ENCODE measurements around the gene SRGAP1. TPM values are rescaled to one million over a fixed set of nuclear protein-coding genes. Genes with fewer than 3 reads are reported as not detected.
A peak's percentile ranks its signal among the peaks of the same experiment; 100 is the strongest.

Gene SRGAP1
- total and polyA plus RNA-seq, 2 of the 13 experiments (the other 11 are each of a cell fraction or from before 2014, with no cell fraction given): 1.6 to 3.4 TPM

GRCh38 chr12:63889721-63890509 is 45.4 kb downstream of the SRGAP1 start (continued):
- TF ChIP-seq YEATS4 (CRISPR knock-in tag; IDR thresholded peaks at IDR 0.05; ENCODE audit: borderline replicate concordance): no peak
- TF ChIP-seq ZFP90 (CRISPR knock-in tag; IDR thresholded peaks at IDR 0.05; ENCODE audit: borderline replicate concordance): no peak
- no peak for TF ChIP-seq CBX2 (IDR thresholded peaks at IDR 0.05; ENCODE audit: low read depth, low read length)
- no peak for TF ChIP-seq CBX2 (CRISPR knock-in tag; IDR thresholded peaks at IDR 0.05; ENCODE audit: low read depth)
- TF ChIP-seq PLSCR1 (CRISPR knock-in tag; IDR thresholded peaks at IDR 0.05; ENCODE audit: borderline replicate concordance): no peak
- no peak for TF ChIP-seq LCORL (IDR thresholded peaks at IDR 0.05)
- no peak for TF ChIP-seq LCORL (CRISPR knock-in tag; IDR thresholded peaks at IDR 0.05)
- TF ChIP-seq ZNF691 (CRISPR knock-in tag; IDR thresholded peaks at IDR 0.05; ENCODE audit: borderline replicate concordance, low read depth): no peak
- no peak for TF ChIP-seq TRIM22 (IDR thresholded peaks at IDR 0.05)
- TF ChIP-seq, protein P1, sequence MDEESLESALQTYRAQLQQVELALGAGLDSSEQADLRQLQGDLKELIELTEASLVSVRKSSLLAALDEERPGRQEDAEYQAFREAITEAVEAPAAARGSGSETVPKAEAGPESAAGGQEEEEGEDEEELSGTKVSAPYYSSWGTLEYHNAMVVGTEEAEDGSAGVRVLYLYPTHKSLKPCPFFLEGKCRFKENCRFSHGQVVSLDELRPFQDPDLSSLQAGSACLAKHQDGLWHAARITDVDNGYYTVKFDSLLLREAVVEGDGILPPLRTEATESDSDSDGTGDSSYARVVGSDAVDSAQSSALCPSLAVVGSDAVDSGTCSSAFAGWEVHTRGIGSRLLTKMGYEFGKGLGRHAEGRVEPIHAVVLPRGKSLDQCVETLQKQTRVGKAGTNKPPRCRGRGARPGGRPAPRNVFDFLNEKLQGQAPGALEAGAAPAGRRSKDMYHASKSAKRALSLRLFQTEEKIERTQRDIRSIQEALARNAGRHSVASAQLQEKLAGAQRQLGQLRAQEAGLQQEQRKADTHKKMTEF (CRISPR knock-in tag; IDR thresholded peaks at IDR 0.05): peak; percentile 62; the same call in 1 of the 2 replicates
- TF ChIP-seq TCF12 (IDR thresholded peaks at IDR 0.05): no peak
- TF ChIP-seq TCF12 (CRISPR knock-in tag; IDR thresholded peaks at IDR 0.05): no peak
- TF ChIP-seq SAP130 (CRISPR knock-in tag; IDR thresholded peaks at IDR 0.05; ENCODE audit: low read depth): peak; percentile 14; the same call in 1 of the 2 replicates
- no peak for TF ChIP-seq BORCS8-MEF2B (CRISPR knock-in tag; IDR thresholded peaks at IDR 0.05)
- no peak; the same call in 1 of the 2 replicates for TF ChIP-seq ZSCAN9 (CRISPR knock-in tag; IDR thresholded peaks at IDR 0.05; ENCODE audit: borderline replicate concordance)
- TF ChIP-seq NFATC3 (CRISPR knock-in tag; IDR thresholded peaks at IDR 0.05): no peak
- TF ChIP-seq FOXA3 (CRISPR knock-in tag; IDR thresholded peaks at IDR 0.05): peak; percentile 32; the same call in 1 of the 2 replicates
- TF ChIP-seq, protein P2, sequence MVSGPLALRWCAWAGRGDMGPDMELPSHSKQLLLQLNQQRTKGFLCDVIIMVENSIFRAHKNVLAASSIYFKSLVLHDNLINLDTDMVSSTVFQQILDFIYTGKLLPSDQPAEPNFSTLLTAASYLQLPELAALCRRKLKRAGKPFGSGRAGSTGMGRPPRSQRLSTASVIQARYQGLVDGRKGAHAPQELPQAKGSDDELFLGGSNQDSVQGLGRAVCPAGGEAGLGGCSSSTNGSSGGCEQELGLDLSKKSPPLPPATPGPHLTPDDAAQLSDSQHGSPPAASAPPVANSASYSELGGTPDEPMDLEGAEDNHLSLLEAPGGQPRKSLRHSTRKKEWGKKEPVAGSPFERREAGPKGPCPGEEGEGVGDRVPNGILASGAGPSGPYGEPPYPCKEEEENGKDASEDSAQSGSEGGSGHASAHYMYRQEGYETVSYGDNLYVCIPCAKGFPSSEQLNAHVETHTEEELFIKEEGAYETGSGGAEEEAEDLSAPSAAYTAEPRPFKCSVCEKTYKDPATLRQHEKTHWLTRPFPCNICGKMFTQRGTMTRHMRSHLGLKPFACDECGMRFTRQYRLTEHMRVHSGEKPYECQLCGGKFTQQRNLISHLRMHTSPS (CRISPR knock-in tag; IDR thresholded peaks at IDR 0.05; ENCODE audit: low read depth): no peak
- no peak for TF ChIP-seq KAT8 (CRISPR knock-in tag; IDR thresholded peaks at IDR 0.05)
- TF ChIP-seq ATRX (CRISPR knock-in tag; IDR thresholded peaks at IDR 0.05; ENCODE audit: borderline replicate concordance): no peak
- TF ChIP-seq SNAPC2 (CRISPR knock-in tag; IDR thresholded peaks at IDR 0.05): no peak
- TF ChIP-seq MEIS1 (CRISPR knock-in tag; IDR thresholded peaks at IDR 0.05; ENCODE audit: borderline replicate concordance): no peak
- no peak for TF ChIP-seq ZNF780A (CRISPR knock-in tag; IDR thresholded peaks at IDR 0.05)
- no peak for TF ChIP-seq SIN3B (IDR thresholded peaks at IDR 0.05; ENCODE audit: low read length)
- no peak for TF ChIP-seq ZMYM4 (CRISPR knock-in tag; IDR thresholded peaks at IDR 0.05)
- no peak for TF ChIP-seq IKZF4 (CRISPR knock-in tag; IDR thresholded peaks at IDR 0.05; ENCODE audit: borderline replicate concordance, low read depth, not compliant biosample characterization)
